Neural cell (in vitro differentiated cells): Measurements from ENCODE around the gene MAGEF1. TPM values are rescaled to one million over a fixed set of nuclear protein-coding genes. Genes with fewer than 3 reads are reported as not detected.

Experiments used
- H2AFZ ChIP-seq: fragments of 200-600, 300-800 bp; sonication (generic), shearing (Covaris generic); 2 replicates; pipeline ENCODE4 v1.6.0; 2014; ENCODE audit warnings: low read depth, mild to moderate bottlenecking, antibody characterized with exemption, low read length, moderate library complexity
- H3F3A ChIP-seq: fragments of 200-600 bp; shearing (Covaris generic); 2 replicates; pipeline ENCODE4 v1.6.1; 2016; ENCODE audit warnings: mild to moderate bottlenecking, moderate library complexity, mixed read lengths, antibody characterized with exemption, low read length; ENCODE audit not compliant: insufficient read depth, poor library complexity, severe bottlenecking
- H3K27ac ChIP-seq: fragments of 200-600, 300-800 bp; sonication (generic), shearing (Covaris generic); 2 replicates; pipeline ENCODE4 v1.5.1; 2014; ENCODE audit warnings: mild to moderate bottlenecking, low read length, moderate library complexity
- H3K27me3 ChIP-seq: fragments of 300-800, 200-600 bp; sonication (generic), shearing (Covaris generic); 2 replicates; pipeline ENCODE4 v1.6.0; 2014; ENCODE audit warnings: mild to moderate bottlenecking, low read depth, low read length, moderate library complexity; ENCODE audit not compliant: insufficient read depth
- H3K36me3 ChIP-seq: fragments of 300-800, 200-600 bp; sonication (generic), shearing (Covaris generic); 2 replicates; pipeline ENCODE4 v1.5.1; 2014; ENCODE audit warnings: mild to moderate bottlenecking, antibody characterized with exemption, low read length, moderate library complexity; ENCODE audit not compliant: insufficient read depth
- H3K4me2 ChIP-seq: fragments of 300-800, 200-600 bp; sonication (generic), shearing (Covaris generic); 2 replicates; pipeline ENCODE4 v1.6.0; 2014; ENCODE audit warnings: mild to moderate bottlenecking, low read length
- H3K4me3 ChIP-seq: fragments of 300-800, 200-600 bp; sonication (generic), shearing (Covaris generic); 2 replicates; pipeline ENCODE4 v1.5.1; 2014; ENCODE audit warnings: mild to moderate bottlenecking, low read length, moderate library complexity
- H3K79me2 ChIP-seq: fragments of 200-600 bp; shearing (Covaris generic); replicated peaks from 2 replicates; pipeline ENCODE4 v1.6.0; 2014; ENCODE audit warnings: mild to moderate bottlenecking, low read length, moderate library complexity; ENCODE audit not compliant: insufficient read depth
- H3K9ac ChIP-seq: fragments of 300-800, 200-600 bp; sonication (generic), shearing (Covaris generic); 2 replicates; pipeline ENCODE4 v1.6.1; 2016; ENCODE audit warnings: mild to moderate bottlenecking, low read length, mixed read lengths
- H3K9me2 ChIP-seq: fragments of 200-600 bp; shearing (Covaris generic); 2 replicates; pipeline ENCODE4 v1.6.1; 2016; ENCODE audit warnings: mild to moderate bottlenecking, low read length, mixed read lengths; ENCODE audit not compliant: insufficient read depth
- H3K9me3 ChIP-seq: fragments of 200-600, 300-800 bp; sonication (generic), shearing (Covaris generic); 2 replicates; pipeline ENCODE4 v1.6.1; 2016; ENCODE audit warnings: mild to moderate bottlenecking, mixed run types, low read length, moderate library complexity, mixed read lengths
- H4K20me1 ChIP-seq: fragments of 200-600 bp; shearing (Covaris generic); 2 replicates; pipeline ENCODE4 v1.6.1; 2016; ENCODE audit warnings: mild to moderate bottlenecking, mixed run types; ENCODE audit not compliant: insufficient read depth
- EP300 ChIP-seq: fragments of 450-650 bp; conservative IDR thresholded peaks from 2 replicates; pipeline ENCODE4 v1.6.1; 2014; ENCODE audit warnings: antibody characterized with exemption, mild to moderate bottlenecking, moderate library complexity; ENCODE audit not compliant: poor library complexity, severe bottlenecking
- EZH2 ChIP-seq: fragments of 200-600, 300-800 bp; shearing (Covaris generic), sonication (generic); IDR thresholded peaks from 2 replicates; pipeline ENCODE4 v1.6.1; 2014; ENCODE audit warnings: antibody characterized with exemption, low read length, borderline replicate concordance, mild to moderate bottlenecking; ENCODE audit not compliant: insufficient read depth, poor library complexity, severe bottlenecking
- MXI1 ChIP-seq: fragments of 450-650 bp; conservative IDR thresholded peaks from 2 replicates; pipeline ENCODE4 v1.6.1; 2014; ENCODE audit warnings: antibody characterized with exemption, mild to moderate bottlenecking; ENCODE audit not compliant: poor library complexity, severe bottlenecking
- POLR2AphosphoS5 ChIP-seq: IDR thresholded peaks from 2 replicates; pipeline ENCODE4 v1.6.1; 2012
- RAD21 ChIP-seq: fragments of 450-650 bp; conservative IDR thresholded peaks from 2 replicates; pipeline ENCODE4 v1.6.1; 2014; ENCODE audit warnings: antibody characterized with exemption, mild to moderate bottlenecking, moderate library complexity
- REST ChIP-seq: IDR thresholded peaks from 2 replicates; pipeline ENCODE4 v1.6.1; 2012; ENCODE audit warnings: borderline replicate concordance
- SMC3 ChIP-seq: fragments of 450-650 bp; conservative IDR thresholded peaks from 2 replicates; pipeline ENCODE4 v1.6.1; 2014; ENCODE audit warnings: antibody characterized with exemption, mild to moderate bottlenecking, moderate library complexity; ENCODE audit not compliant: poor library complexity
- TAF1 ChIP-seq: IDR thresholded peaks from 2 replicates; pipeline ENCODE4 v1.6.1; 2012; ENCODE audit warnings: low read depth
- polyA plus RNA-seq: library from polyadenylated mRNA; depleted of rRNA; stranded (reverse); fragments of >200 nt; gene quantifications from 2 replicates; pipeline ENCODE4 v1.2.3, GENCODE V29; 2014
- TF ChIP-seq, protein P1 (sequence below): fragments of 450-650 bp; IDR thresholded peaks from 2 replicates; pipeline ENCODE4 v1.5.1; 2014; ENCODE audit warnings: antibody characterized with exemption, mild to moderate bottlenecking, moderate library complexity; ENCODE audit not compliant: poor library complexity, severe bottlenecking

Gene MAGEF1
- polyA plus RNA-seq, 1 donor from 2014 or later, result 103 TPM

GRCh38 chr3:184725176-184725719 lies 13.4 kb upstream of the MAGEF1 start:
- no peaks in the 10 kb centered on the region for H3K9me2 ChIP-seq
- H3K4me3 ChIP-seq, result no peak overlapping the region
- no peaks in the 10 kb centered on the region for H3K79me2 ChIP-seq
- H3K36me3 ChIP-seq, result no peaks in the 10 kb centered on the region
- H3K27me3 ChIP-seq, result no peaks in the 10 kb centered on the region
- no peak overlapping the region for H2AFZ ChIP-seq
- no peaks in the 10 kb centered on the region for H3K9me3 ChIP-seq
- no peak overlapping the region for H3K27ac ChIP-seq
- H3F3A ChIP-seq, result no peaks in the 10 kb centered on the region
- no peak overlapping the region for H3K9ac ChIP-seq
- H3K4me2 ChIP-seq, result no peak overlapping the region
- H4K20me1 ChIP-seq, result no peaks in the 10 kb centered on the region
- no peak for TF ChIP-seq EP300
- TF ChIP-seq, protein P1, sequence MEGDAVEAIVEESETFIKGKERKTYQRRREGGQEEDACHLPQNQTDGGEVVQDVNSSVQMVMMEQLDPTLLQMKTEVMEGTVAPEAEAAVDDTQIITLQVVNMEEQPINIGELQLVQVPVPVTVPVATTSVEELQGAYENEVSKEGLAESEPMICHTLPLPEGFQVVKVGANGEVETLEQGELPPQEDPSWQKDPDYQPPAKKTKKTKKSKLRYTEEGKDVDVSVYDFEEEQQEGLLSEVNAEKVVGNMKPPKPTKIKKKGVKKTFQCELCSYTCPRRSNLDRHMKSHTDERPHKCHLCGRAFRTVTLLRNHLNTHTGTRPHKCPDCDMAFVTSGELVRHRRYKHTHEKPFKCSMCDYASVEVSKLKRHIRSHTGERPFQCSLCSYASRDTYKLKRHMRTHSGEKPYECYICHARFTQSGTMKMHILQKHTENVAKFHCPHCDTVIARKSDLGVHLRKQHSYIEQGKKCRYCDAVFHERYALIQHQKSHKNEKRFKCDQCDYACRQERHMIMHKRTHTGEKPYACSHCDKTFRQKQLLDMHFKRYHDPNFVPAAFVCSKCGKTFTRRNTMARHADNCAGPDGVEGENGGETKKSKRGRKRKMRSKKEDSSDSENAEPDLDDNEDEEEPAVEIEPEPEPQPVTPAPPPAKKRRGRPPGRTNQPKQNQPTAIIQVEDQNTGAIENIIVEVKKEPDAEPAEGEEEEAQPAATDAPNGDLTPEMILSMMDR, result no peak
- no peak for TF ChIP-seq SMC3
- TF ChIP-seq RAD21, result no peak
- no peak for TF ChIP-seq POLR2AphosphoS5
- TF ChIP-seq TAF1, result no peak
- no peak for TF ChIP-seq MXI1
- no peak for TF ChIP-seq EZH2
- TF ChIP-seq REST, result no peak

DNA sequence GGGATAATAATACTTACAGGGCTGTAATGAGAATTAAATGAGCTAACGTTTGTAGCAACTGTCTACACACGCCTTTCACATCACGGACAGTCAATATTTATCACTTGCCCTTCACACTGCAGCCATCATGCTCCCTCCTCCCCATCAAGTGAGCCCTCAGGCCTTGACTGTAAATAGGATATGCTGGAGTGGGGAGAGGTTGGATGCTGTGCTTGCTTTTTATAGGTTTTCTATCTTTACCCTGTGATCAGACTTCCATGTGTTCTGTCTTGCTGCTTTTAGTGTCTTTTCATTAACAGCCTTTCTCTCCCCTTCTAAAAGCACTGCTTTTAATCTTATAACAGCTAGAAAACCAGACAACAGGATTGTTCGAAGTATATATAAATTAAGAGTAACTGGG lies 12.8 kb upstream of the MAGEF1 start:
- Histone ChIP-seq H3K27ac (no peak overlapping the region), H3K79me2 (no peaks in the 10 kb centered on the region), H3K27me3 (no peaks in the 10 kb centered on the region), H4K20me1 (no peaks in the 10 kb centered on the region), H3F3A (no peaks in the 10 kb centered on the region), H3K4me3 (no peak overlapping the region), H3K9ac (no peak overlapping the region), H3K9me2 (no peaks in the 10 kb centered on the region), H3K9me3 (no peaks in the 10 kb centered on the region), H2AFZ (no peak overlapping the region), H3K36me3 (no peaks in the 10 kb centered on the region), H3K4me2 (no peak overlapping the region)
- TF ChIP-seq, protein P1, result no peak
- TF ChIP-seq TAF1 (no peak), POLR2AphosphoS5 (no peak), REST (no peak), EP300 (no peak), EZH2 (no peak), MXI1 (no peak), SMC3 (no peak), RAD21 (no peak)
